Retinal pigment epithelial cell (primary cell): ENCODE data around the gene SLC27A3.

Experiments used
- DNase-seq: peaks from one replicate; pipeline ENCODE4 v3.0.0-alpha.2; 2010; ENCODE audit warnings: low read depth
- H3K4me3 ChIP-seq: 2 replicates; pipeline ENCODE4 v1.5.1; 2011; ENCODE audit warnings: mild to moderate bottlenecking, low read length, control low read depth, moderate library complexity
- CTCF ChIP-seq: conservative IDR thresholded peaks from 2 replicates; pipeline ENCODE4 v1.5.1; 2011; ENCODE audit warnings: low read depth, low read length, control low read depth, inconsistent platforms

SLC27A3 gene

GRCh38 chr1:153750026-153750995 is 24.9 kb upstream of the SLC27A3 start:
- DNase-seq, result no peak
- TF ChIP-seq CTCF, result peak; percentile 16
- no peak overlapping the region for H3K4me3 ChIP-seq

GRCh38 chr1:153752072-153752471 is 23.1 kb upstream of the SLC27A3 start:
- H3K4me3 ChIP-seq, result no peak overlapping the region
- no peak for DNase-seq
- no peak for TF ChIP-seq CTCF

GRCh38 chr1:153752571-153753195 is 22.5 kb upstream of the SLC27A3 start:
- DNase-seq, result peak; percentile 79
- TF ChIP-seq CTCF, result no peak
- H3K4me3 ChIP-seq, result no peak overlapping the region

GRCh38 chr1:153754266-153754665 is 20.9 kb upstream of the SLC27A3 start:
- DNase-seq, result no peak
- H3K4me3 ChIP-seq, result no peak overlapping the region
- no peak for TF ChIP-seq CTCF

- H3K4me3 ChIP-seq, result no peak overlapping the region
- no peak for TF ChIP-seq CTCF
- DNase-seq, result no peak
Measured at GRCh38 chr1:153760440-153760839, 14.8 kb upstream of the SLC27A3 start.

- H3K4me3 ChIP-seq, result no peak overlapping the region
- no peak for TF ChIP-seq CTCF
- no peak for DNase-seq
Measured at GRCh38 chr1:153763365-153764225, 11.6 kb upstream of the SLC27A3 start.
